C4-2B (cell line): ENCODE measurements around the gene DOCK11.

ENCODE experiments used
- ZFX ChIP-seq: fragments of 450-650 bp; IDR thresholded peaks from 2 replicates; pipeline ENCODE4 v1.6.1; 2017
- TF ChIP-seq, protein P1 (sequence below): fragments of 450-650 bp; conservative IDR thresholded peaks from 2 replicates; pipeline ENCODE4 v1.5.1; 2017; ENCODE audit warnings: mild to moderate bottlenecking

DNA sequence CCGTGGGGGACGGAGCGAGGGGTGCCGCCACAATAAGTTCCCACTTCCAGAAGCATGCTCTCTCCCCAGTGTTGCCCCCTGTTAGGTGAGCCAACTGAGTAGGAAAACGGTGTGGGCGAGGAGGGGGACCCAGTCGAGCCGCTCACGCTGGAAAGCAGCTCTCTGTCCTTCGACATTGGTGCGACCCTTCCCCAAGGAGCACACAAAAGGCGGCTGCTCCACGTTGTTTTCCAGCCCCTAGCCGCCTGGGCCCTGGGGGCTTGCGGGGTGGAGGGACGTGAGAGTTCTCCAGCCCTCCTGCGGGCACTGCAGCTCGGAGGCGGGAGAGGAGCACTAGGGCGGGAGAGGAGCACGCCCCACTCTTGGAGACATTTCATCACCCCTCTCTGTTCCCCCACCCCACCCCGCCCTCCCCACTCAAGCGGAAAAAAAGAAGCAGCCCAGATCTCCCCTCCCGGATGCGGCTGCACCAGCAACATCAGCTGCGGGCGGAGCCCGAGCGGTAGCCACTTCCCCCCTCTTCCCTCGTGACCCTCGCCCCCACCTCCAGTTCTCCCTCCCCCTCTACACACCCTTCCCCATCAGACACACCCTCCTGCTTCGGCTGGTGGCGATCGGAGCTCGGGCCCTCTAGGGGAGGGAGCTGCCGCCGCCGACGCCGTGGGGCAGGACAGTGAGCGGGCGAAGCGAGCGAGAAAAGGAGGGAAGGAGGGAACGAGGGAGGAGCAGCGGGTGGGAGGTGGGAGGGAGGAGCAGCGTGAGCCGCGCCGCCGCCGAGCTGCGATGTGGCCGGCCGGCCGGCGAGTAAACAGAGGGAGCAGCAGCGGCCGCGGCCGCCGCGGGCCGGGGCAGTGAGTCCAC, at the start of gene DOCK11:
- TF ChIP-seq, protein P1, sequence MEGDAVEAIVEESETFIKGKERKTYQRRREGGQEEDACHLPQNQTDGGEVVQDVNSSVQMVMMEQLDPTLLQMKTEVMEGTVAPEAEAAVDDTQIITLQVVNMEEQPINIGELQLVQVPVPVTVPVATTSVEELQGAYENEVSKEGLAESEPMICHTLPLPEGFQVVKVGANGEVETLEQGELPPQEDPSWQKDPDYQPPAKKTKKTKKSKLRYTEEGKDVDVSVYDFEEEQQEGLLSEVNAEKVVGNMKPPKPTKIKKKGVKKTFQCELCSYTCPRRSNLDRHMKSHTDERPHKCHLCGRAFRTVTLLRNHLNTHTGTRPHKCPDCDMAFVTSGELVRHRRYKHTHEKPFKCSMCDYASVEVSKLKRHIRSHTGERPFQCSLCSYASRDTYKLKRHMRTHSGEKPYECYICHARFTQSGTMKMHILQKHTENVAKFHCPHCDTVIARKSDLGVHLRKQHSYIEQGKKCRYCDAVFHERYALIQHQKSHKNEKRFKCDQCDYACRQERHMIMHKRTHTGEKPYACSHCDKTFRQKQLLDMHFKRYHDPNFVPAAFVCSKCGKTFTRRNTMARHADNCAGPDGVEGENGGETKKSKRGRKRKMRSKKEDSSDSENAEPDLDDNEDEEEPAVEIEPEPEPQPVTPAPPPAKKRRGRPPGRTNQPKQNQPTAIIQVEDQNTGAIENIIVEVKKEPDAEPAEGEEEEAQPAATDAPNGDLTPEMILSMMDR = no peak
- no peak for TF ChIP-seq ZFX
